Peyer's patch (tissue), 4 donors: ENCODE results near the gene PLPP1. TPM values are rescaled to one million over a fixed set of nuclear protein-coding genes. Genes with fewer than 3 reads are reported as not detected.
A peak's percentile ranks its signal among the peaks of the same experiment; 100 is the strongest.

Source experiments
- DNase-seq, 3 donors: peaks; one replicate each; pipeline ENCODE4 v3.0.0-alpha.2; 2017 to 2019
- H3K27ac ChIP-seq, 4 donors: fragments of 200-600 bp; sonication (generic); one replicate each; pipeline ENCODE4 v1.5.1; 2016 to 2019
- H3K27me3 ChIP-seq, 2 donors: fragments of 200-600 bp; sonication (generic); one replicate each; pipeline ENCODE4 v1.5.1; 2019
- H3K36me3 ChIP-seq, 3 donors: fragments of 200-600 bp; sonication (generic); one replicate each; pipeline ENCODE4 v1.5.1; 2016 to 2019
- H3K4me1 ChIP-seq, 4 donors: fragments of 200-600 bp; sonication (generic); one replicate each; pipeline ENCODE4 v1.5.1; 2016 to 2019
- H3K4me3 ChIP-seq, 4 donors: fragments of 200-600 bp; sonication (generic); 1 replicate in 3 of 4; 2 replicates in 1 of 4; pipeline ENCODE4 v1.5.1; 2016 to 2019; ENCODE audit warnings: mild to moderate bottlenecking in 1 of 4
- H3K9me3 ChIP-seq, 4 donors: fragments of 200-600 bp; sonication (generic); one replicate each; pipeline ENCODE4 v1.5.1; 2016 to 2019; ENCODE audit warnings: mild to moderate bottlenecking in 1 of 4
- POLR2A ChIP-seq, 2 donors: fragments of 450-650 bp; IDR thresholded peaks; one replicate each; pipeline ENCODE4 v1.5.1; 2017; ENCODE audit warnings: antibody characterized with exemption in 2 of 2, mild to moderate bottlenecking in 2 of 2, moderate library complexity in 2 of 2
- total RNA-seq, 4 donors: library from RNA; depleted of rRNA; stranded (reverse); fragments of >200 nt; gene quantifications; one replicate each; pipeline ENCODE4 v1.1.0, GENCODE V29; 2016
- TF ChIP-seq, protein P1 (sequence below), 6 experiments: fragments of 450-650 bp in 4 of 6; fragments of 200-600 bp in 2 of 6; sonication (generic) in 1 of 6; IDR thresholded peaks; one replicate each; pipeline ENCODE4 v1.5.1; 2017 to 2019; ENCODE audit warnings: antibody characterized with exemption in 6 of 6, mild to moderate bottlenecking in 3 of 6, moderate library complexity in 1 of 6

The PLPP1 gene
- total RNA-seq, 4 donors from 2014 or later, result 60.2 to 190 (median 115) TPM

DNA sequence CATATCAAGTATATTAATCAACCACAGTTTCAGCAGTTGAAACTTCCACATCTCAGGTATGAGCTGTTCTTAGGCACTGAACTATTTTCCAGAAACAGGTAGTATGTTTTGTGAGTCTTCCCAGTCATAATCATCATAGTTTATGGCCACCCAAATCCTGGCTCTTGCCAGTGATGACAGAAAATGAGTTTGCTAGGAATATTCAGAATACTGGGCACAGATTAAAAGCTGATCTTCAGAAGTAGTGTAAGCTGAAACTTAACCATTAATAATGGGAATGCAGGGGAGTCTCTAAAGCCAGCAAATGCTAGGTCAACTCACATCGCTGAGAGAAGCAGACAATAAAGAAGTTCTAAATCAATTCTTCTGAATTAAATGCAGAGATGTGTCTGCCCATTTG, 64.5 kb downstream of the PLPP1 start:
- Histone ChIP-seq H3K36me3 (peaks cover 0 to 19% (median 0%) of the 10 kb centered on the region in 3 donors), H3K4me1 (peaks cover 0 to 15% (median 0%) of the 10 kb centered on the region in 4 donors), H3K27me3 (no peaks in the 10 kb centered on the region), H3K27ac (no peak overlapping the region), H3K4me3 (no peak overlapping the region), H3K9me3 (no peaks in the 10 kb centered on the region)
- no peak for TF ChIP-seq POLR2A (IDR thresholded peaks at IDR 0.05)
- TF ChIP-seq, protein P1, sequence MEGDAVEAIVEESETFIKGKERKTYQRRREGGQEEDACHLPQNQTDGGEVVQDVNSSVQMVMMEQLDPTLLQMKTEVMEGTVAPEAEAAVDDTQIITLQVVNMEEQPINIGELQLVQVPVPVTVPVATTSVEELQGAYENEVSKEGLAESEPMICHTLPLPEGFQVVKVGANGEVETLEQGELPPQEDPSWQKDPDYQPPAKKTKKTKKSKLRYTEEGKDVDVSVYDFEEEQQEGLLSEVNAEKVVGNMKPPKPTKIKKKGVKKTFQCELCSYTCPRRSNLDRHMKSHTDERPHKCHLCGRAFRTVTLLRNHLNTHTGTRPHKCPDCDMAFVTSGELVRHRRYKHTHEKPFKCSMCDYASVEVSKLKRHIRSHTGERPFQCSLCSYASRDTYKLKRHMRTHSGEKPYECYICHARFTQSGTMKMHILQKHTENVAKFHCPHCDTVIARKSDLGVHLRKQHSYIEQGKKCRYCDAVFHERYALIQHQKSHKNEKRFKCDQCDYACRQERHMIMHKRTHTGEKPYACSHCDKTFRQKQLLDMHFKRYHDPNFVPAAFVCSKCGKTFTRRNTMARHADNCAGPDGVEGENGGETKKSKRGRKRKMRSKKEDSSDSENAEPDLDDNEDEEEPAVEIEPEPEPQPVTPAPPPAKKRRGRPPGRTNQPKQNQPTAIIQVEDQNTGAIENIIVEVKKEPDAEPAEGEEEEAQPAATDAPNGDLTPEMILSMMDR (IDR thresholded peaks at IDR 0.05), result no peak
- no peak for DNase-seq

DNA sequence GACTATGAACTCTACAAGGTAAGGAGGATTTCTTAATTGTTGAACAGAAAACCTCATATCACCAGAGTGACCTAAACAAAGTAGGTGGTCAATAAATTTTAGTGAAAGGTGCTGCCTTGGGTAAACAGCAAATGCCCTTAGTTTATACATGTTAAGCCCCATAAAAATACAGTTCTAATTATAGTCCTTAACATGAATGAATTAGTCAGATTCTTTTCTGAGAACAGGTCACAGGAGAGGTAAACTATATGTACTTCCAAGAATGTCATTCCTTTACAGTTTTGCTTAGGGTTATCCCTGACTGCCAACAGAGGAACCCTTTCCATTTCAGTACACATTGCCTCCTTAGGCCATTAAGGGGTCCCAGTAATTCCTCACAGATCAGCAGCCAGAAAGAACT, 64.9 kb downstream of the PLPP1 start:
- Histone ChIP-seq H3K36me3 (peaks cover 0 to 17% (median 0%) of the 10 kb centered on the region in 3 donors), H3K4me3 (no peak overlapping the region), H3K9me3 (no peaks in the 10 kb centered on the region), H3K27me3 (no peaks in the 10 kb centered on the region), H3K4me1 (peaks cover 0 to 15% (median 0%) of the 10 kb centered on the region in 4 donors), H3K27ac (no peak overlapping the region)
- TF ChIP-seq POLR2A (IDR thresholded peaks at IDR 0.05), result no peak
- TF ChIP-seq, protein P1 (IDR thresholded peaks at IDR 0.05), result no peak
- no peak for DNase-seq

DNA sequence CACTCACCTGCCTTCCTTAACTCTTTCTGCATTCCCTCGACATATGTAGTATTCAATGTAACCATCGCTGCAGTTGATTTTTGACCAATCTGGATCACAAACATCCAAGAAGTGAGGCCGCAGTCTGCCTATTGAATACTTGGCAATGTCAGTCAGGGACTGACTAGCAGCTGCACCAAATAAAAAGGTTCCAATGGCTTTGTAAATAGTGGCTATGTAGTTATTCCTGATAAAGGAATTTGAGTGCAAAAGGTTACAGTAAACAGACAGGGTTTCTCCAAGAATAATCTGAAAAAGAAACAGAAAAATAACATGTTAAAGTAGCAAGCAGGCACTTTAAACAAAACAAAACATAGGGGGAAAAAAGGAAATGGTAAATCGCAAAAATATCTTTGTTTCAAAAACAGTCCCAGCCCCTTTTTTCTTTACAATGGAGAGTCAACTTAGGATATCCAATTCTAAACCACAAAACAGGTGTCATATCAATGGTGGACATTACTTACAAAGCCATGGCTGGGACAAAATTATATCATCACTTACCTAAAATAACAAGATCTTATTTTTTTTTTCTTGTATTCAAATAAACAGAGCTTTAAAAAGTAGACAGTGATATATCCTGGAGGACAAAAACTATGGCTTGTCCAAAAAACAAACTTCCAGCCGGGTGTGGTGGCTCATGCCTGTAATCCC, 66.8 kb downstream of the PLPP1 start:
- DNase-seq, result no peak
- TF ChIP-seq POLR2A (IDR thresholded peaks at IDR 0.05), result no peak
- TF ChIP-seq, protein P1 (IDR thresholded peaks at IDR 0.05), result no peak
- no peaks in the 10 kb centered on the region for H3K27me3 ChIP-seq
- H3K36me3 ChIP-seq, result peaks cover 0 to 10% (median 0%) of the 10 kb centered on the region in 3 donors
- H3K4me3 ChIP-seq, result no peak overlapping the region
- peaks cover 0 to 15% (median 0%) of the 10 kb centered on the region in 4 donors for H3K4me1 ChIP-seq
- H3K27ac ChIP-seq, result peak overlapping the region in 2 of 4 donors; percentile 3 to 5
- H3K9me3 ChIP-seq, result no peaks in the 10 kb centered on the region

DNA sequence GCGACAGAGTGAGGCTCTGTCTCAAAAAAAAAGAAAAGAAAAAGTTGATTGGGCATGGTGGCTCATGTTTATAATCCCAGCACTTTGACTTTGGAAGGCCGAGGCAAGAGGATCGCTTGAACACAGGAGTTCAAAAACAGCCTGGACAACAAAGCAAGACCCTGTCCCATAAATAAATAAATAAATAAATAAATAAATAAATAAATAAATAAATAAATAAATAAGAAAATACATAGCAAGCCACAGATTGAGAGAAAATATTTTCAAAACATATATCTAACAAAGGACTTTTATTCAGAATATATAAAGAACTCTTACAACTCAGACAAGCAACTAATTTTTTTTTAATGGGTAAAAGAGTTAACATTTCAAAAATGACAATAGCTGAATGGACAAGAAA, 71.2 kb downstream of the PLPP1 start:
- no peak for DNase-seq
- no peak for TF ChIP-seq POLR2A (IDR thresholded peaks at IDR 0.05)
- TF ChIP-seq, protein P1 (IDR thresholded peaks at IDR 0.05), result no peak
- Histone ChIP-seq H3K27me3 (no peaks in the 10 kb centered on the region), H3K9me3 (no peaks in the 10 kb centered on the region), H3K4me1 (peaks cover 0 to 11% (median 0%) of the 10 kb centered on the region in 4 donors), H3K36me3 (peaks cover 0 to 3% (median 0%) of the 10 kb centered on the region in 3 donors), H3K27ac (no peak overlapping the region), H3K4me3 (no peak overlapping the region)

DNA sequence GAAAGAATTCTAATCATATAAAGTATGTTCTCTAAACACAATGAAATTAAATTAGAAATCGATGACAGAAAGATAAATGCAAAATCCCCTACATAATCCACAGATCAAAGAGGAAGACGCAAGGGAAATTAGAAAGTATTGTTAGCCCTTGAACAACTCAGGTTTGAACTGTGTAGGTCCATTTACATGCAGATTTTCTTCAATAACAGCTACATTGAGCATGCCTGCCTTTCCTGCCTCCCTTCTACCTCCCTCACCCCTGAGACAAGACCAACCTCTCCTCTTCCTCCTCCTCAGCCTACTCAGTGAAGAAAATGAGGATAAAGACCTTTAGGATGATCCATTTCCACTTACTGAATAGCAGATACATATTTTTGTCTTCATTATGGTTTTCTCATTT, 75.2 kb downstream of the PLPP1 start:
- DNase-seq, result no peak
- TF ChIP-seq, protein P1 (IDR thresholded peaks at IDR 0.05), result no peak
- TF ChIP-seq POLR2A (IDR thresholded peaks at IDR 0.05), result no peak
- no peak overlapping the region for H3K4me3 ChIP-seq
- no peaks in the 10 kb centered on the region for H3K9me3 ChIP-seq
- no peaks in the 10 kb centered on the region for H3K4me1 ChIP-seq
- no peaks in the 10 kb centered on the region for H3K36me3 ChIP-seq
- no peaks in the 10 kb centered on the region for H3K27me3 ChIP-seq
- no peak overlapping the region for H3K27ac ChIP-seq
